ENCODE data around the gene KSR2.

DNA sequence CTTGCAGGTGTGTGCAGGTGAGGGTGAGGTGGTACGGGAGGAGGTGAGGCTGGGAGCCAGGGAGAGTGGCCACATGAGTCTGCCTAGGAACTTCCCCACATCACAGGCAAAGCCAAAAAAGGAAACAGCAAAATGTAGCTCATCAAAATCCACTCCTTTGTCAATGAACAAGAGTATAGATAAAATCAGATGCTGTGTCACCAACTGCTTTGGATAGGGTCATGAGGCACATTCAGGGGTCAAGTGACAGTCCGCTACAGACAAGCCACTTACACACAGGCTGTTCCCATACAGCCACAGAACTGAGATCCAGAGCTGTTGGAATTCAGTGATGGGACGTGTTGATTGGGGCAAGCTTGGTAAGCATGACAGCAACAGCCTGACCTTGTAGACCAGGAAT lies 507.1 kb downstream of the KSR2 start:
- TF ChIP-seq EZH2phosphoT487 (IDR thresholded peaks at IDR 0.05) (no peak), EZH2 (IDR thresholded peaks at IDR 0.05) (no peak)
- TF ChIP-seq, protein P1, sequence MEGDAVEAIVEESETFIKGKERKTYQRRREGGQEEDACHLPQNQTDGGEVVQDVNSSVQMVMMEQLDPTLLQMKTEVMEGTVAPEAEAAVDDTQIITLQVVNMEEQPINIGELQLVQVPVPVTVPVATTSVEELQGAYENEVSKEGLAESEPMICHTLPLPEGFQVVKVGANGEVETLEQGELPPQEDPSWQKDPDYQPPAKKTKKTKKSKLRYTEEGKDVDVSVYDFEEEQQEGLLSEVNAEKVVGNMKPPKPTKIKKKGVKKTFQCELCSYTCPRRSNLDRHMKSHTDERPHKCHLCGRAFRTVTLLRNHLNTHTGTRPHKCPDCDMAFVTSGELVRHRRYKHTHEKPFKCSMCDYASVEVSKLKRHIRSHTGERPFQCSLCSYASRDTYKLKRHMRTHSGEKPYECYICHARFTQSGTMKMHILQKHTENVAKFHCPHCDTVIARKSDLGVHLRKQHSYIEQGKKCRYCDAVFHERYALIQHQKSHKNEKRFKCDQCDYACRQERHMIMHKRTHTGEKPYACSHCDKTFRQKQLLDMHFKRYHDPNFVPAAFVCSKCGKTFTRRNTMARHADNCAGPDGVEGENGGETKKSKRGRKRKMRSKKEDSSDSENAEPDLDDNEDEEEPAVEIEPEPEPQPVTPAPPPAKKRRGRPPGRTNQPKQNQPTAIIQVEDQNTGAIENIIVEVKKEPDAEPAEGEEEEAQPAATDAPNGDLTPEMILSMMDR (IDR thresholded peaks at IDR 0.05), result no peak
